Natural killer cell (primary cell): Measurements from ENCODE around the gene CA7. TPM values are rescaled to one million over a fixed set of nuclear protein-coding genes. Genes with fewer than 3 reads are reported as not detected.

ENCODE experiments used
- ATAC-seq, 3 donors: fragments of 150-1000 bp in 2 of 3; fragments of 200-7000 bp in 1 of 3; cut with Tn5 transposase; 1 replicate in 1 of 3; 2 replicates in 2 of 3; pipeline ENCODE4 v1.10.0; 2021; ENCODE audit warnings: mild to moderate bottlenecking in 2 of 3, moderate library complexity in 2 of 3
- DNase-seq, 2 donors: peaks; one replicate each; pipeline versions ENCODE4 v3.0.0 to v3.0.0-alpha.2; 2013 to 2021; ENCODE audit warnings: mixed read lengths in 1 of 2
- H3K27ac ChIP-seq: one replicate; pipeline ENCODE4 v1.5.1; 2013; ENCODE audit warnings: mild to moderate bottlenecking, low read length
- H3K27me3 ChIP-seq: one replicate; pipeline ENCODE4 v1.6.1; 2013; ENCODE audit warnings: low read length; ENCODE audit not compliant: control insufficient read depth, insufficient read depth
- H3K36me3 ChIP-seq: one replicate; pipeline ENCODE4 v1.6.1; 2013; ENCODE audit warnings: low read length; ENCODE audit not compliant: control insufficient read depth, insufficient read depth
- H3K4me1 ChIP-seq: one replicate; pipeline ENCODE4 v1.6.1; 2013; ENCODE audit warnings: low read length; ENCODE audit not compliant: control insufficient read depth, insufficient read depth
- H3K4me3 ChIP-seq: one replicate; pipeline ENCODE4 v1.5.1; 2013; ENCODE audit warnings: low read length
- H3K9me3 ChIP-seq: one replicate; pipeline ENCODE4 v1.6.1; 2013; ENCODE audit warnings: low read length; ENCODE audit not compliant: control insufficient read depth, insufficient read depth
- H3K27ac Mint-ChIP-seq, 2 donors: one replicate each; pipeline ENCODE4 v1.8.0; 2022; ENCODE audit warnings: mild to moderate bottlenecking in 2 of 2, mixed read lengths in 2 of 2, moderate library complexity in 1 of 2
- H3K27me3 Mint-ChIP-seq, 2 donors: one replicate each; pipeline ENCODE4 v1.8.0; 2022; ENCODE audit warnings: low read depth in 2 of 2, mixed read lengths in 2 of 2
- H3K36me3 Mint-ChIP-seq: one replicate; pipeline ENCODE4 v1.8.0; 2022; ENCODE audit warnings: mixed read lengths
- H3K4me1 Mint-ChIP-seq, 2 donors: one replicate each; pipeline ENCODE4 v1.8.0; 2022; ENCODE audit warnings: mixed read lengths in 2 of 2
- H3K4me3 Mint-ChIP-seq: one replicate; pipeline ENCODE4 v1.8.0; 2022; ENCODE audit warnings: mild to moderate bottlenecking, moderate library complexity, mixed read lengths
- H3K9me3 Mint-ChIP-seq, 2 donors: one replicate each; pipeline ENCODE4 v1.8.0; 2022; ENCODE audit warnings: mixed read lengths in 2 of 2
- WGBS: methylation state at CpG from one replicate; pipeline ENCODE4 v1.1.7; 2013; ENCODE audit warnings: missing lambda C conversion rate; ENCODE audit not compliant: insufficient coverage; 5-methylcytosine and 5-hydroxymethylcytosine counted together
- intact Hi-C: fragments of 100-400 bp; cut with micrococcal nuclease; formaldehyde crosslinking; loops from one replicate; pipeline ENCODE4 v1.14.2; 2022
- total RNA-seq, 4 donors: library from RNA; stranded (reverse); fragments of 120-200 nt in 1 of 4; gene quantifications; one replicate each; pipeline versions ENCODE4 v1.2.3 to v1.2.4, GENCODE V29; 2013 to 2022
- TF ChIP-seq, protein P1 (sequence below): fragments of 200-600 bp; IDR thresholded peaks from one replicate; pipeline ENCODE4 v1.8.0; 2022; ENCODE audit warnings: antibody characterized with exemption

CA7 gene
- total RNA-seq, 3 donors from 2014 or later (not counting 1 experiment from before 2014, with no cell fraction given), result not detected

DNA sequence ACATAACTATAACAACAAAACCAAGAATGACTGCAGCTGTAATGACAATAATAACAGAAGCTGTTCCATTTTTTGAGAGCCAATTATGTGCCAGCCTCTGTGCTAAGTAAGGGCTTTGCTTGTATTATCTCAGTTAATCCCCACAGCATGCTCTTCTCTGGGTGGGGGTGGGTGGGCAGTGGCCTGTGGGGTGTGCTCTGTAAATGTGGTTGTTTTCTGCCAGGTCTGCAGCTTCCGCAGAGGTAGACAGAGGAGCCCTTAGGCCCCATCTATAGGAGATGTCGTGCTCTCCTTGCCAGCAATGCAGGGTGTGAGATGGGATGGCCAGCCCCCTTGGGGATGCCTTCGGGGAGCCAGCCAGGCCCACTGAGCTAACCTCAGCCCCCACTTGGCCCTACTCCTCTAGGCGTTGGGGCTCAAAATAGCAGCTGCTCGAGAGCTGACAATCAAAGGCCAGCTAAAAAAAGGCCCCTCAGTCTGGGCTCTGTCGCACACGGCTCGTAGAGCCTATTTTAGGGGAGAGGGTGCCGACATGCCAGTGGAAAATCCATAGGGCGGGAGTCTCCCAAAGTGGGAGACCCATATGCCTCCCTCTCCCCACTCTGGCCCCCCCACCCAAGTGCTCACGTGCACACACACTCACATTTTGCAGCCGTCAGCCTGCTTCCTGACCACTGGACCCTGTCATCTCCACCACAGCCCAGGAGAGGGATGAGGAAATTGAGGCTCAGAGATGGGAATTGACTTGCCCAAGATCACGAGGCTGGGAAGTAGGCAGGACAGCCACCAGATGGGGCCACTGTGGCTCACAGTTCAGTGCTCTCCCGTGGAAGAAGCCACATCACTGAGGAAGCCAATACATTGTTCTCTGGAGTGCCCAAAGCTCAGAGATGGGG is 58.7 kb downstream of the CA7 start:
- no peaks in the 10 kb centered on the region for H3K9me3 Mint-ChIP-seq
- Histone ChIP-seq H3K36me3 (no peaks in the 10 kb centered on the region), H3K27me3 (no peaks in the 10 kb centered on the region), H3K9me3 (no peaks in the 10 kb centered on the region), H3K4me3 (no peak overlapping the region), H3K27ac (no peak overlapping the region), H3K4me1 (no peaks in the 10 kb centered on the region)
- no peak overlapping the region for H3K4me3 Mint-ChIP-seq
- no peak overlapping the region for H3K27ac Mint-ChIP-seq
- ATAC-seq (no peak), DNase-seq (no peak)
- intact Hi-C loops, result no loop called here
- H3K27me3 Mint-ChIP-seq, result no peaks in the 10 kb centered on the region
- WGBS, result 75% methylated on average over 13 of the region's 14 CpGs
- TF ChIP-seq, protein P1, sequence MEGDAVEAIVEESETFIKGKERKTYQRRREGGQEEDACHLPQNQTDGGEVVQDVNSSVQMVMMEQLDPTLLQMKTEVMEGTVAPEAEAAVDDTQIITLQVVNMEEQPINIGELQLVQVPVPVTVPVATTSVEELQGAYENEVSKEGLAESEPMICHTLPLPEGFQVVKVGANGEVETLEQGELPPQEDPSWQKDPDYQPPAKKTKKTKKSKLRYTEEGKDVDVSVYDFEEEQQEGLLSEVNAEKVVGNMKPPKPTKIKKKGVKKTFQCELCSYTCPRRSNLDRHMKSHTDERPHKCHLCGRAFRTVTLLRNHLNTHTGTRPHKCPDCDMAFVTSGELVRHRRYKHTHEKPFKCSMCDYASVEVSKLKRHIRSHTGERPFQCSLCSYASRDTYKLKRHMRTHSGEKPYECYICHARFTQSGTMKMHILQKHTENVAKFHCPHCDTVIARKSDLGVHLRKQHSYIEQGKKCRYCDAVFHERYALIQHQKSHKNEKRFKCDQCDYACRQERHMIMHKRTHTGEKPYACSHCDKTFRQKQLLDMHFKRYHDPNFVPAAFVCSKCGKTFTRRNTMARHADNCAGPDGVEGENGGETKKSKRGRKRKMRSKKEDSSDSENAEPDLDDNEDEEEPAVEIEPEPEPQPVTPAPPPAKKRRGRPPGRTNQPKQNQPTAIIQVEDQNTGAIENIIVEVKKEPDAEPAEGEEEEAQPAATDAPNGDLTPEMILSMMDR, result no peak
- no peaks in the 10 kb centered on the region for H3K36me3 Mint-ChIP-seq
- H3K4me1 Mint-ChIP-seq, result peaks cover 0 to 8% of the 10 kb centered on the region in 2 donors

Other genes starting within 250 kb of the CA7 start
- gene CMTM3, start 239.7 kb upstream of the CA7 start, total RNA-seq, result 10 to 100 TPM; 68.2 to 86.4 (median 85.0) TPM
- gene CMTM4, start 147.7 kb upstream of the CA7 start, total RNA-seq, result 1 to 10 TPM in 1 of 3 donors, under 1 TPM in 2; 0.61 to 1.4 (median 0.85) TPM
- gene DYNC1LI2, start 92.8 kb upstream of the CA7 start, total RNA-seq, result 100 to 1,000 TPM; 105 to 115 (median 110) TPM
- 1 to 10 TPM in 1 of 3 donors, under 1 TPM in 2; 0.33 to 1.0 (median 0.66) TPM for gene TERB1, start 42.8 kb upstream of the CA7 start, total RNA-seq
- 10 to 100 TPM; 77.3 to 97.0 (median 78.5) TPM for gene NAE1, start 13.4 kb upstream of the CA7 start, total RNA-seq
- 10 to 100 TPM; 10.2 to 16.5 (median 11.0) TPM for gene PDP2, start 36.1 kb downstream of the CA7 start, total RNA-seq
- gene CDH16, start 74.5 kb downstream of the CA7 start, total RNA-seq, result not detected
- 1 to 10 TPM; 1.8 to 4.5 (median 2.8) TPM for gene RRAD, start 81.1 kb downstream of the CA7 start, total RNA-seq
- 10 to 100 TPM; 57.2 to 62.8 (median 60.0) TPM for gene CIAO2B, start 90.0 kb downstream of the CA7 start, total RNA-seq
- 10 to 100 TPM; 26.9 to 33.6 (median 33.1) TPM for gene CES2, start 91.1 kb downstream of the CA7 start, total RNA-seq
- gene CES3, start 116.9 kb downstream of the CA7 start, total RNA-seq, result under 1 TPM; 0.19 to 0.95 (median 0.27) TPM
- 1 to 10 TPM; 7.5 to 9.0 (median 8.8) TPM for gene CES4A, start 144.2 kb downstream of the CA7 start, total RNA-seq
- 100 to 1,000 TPM in 1 of 3 donors, 10 to 100 TPM in 2; 96.1 to 102 (median 97.2) TPM for gene CBFB, start 184.7 kb downstream of the CA7 start, total RNA-seq